HL-60 (cell line): ENCODE measurements around the gene FAM89A.

ENCODE experiments used
- DNase-seq, 2 experiments: peaks; one replicate each; pipeline ENCODE4 v3.0.0-alpha.2; 2010 to 2020; ENCODE audit warnings: low read depth in 1 of 2, low spot score in 1 of 2
- H3K27ac ChIP-seq: fragments of 250-450 bp; sonication (Bioruptor Pico); replicated peaks from 2 replicates; pipeline ENCODE4 v1.5.1; 2020; ENCODE audit warnings: mild to moderate bottlenecking, moderate library complexity
- H3K27me3 ChIP-seq: fragments of 250-450 bp; sonication (Bioruptor Pico); 2 replicates; pipeline ENCODE4 v1.5.1; 2021; ENCODE audit warnings: mild to moderate bottlenecking, moderate library complexity; ENCODE audit not compliant: insufficient read depth, poor library complexity, severe bottlenecking
- H3K4me3 ChIP-seq: replicated peaks from 2 replicates; pipeline ENCODE4 v1.5.1; 2011; ENCODE audit warnings: mild to moderate bottlenecking, control low read depth, low read length; ENCODE audit not compliant: insufficient read depth
- GABPA ChIP-seq: IDR thresholded peaks from 2 replicates; pipeline ENCODE4 v1.6.1; 2012; ENCODE audit warnings: low read depth
- POLR2AphosphoS5 ChIP-seq: IDR thresholded peaks from 2 replicates; pipeline ENCODE4 v1.6.1; 2012; ENCODE audit warnings: low read depth
- SPI1 ChIP-seq: IDR thresholded peaks from 2 replicates; pipeline ENCODE4 v1.6.1; 2012; ENCODE audit warnings: low read depth, mild to moderate bottlenecking, borderline replicate concordance
- TF ChIP-seq, protein P1 (sequence below): IDR thresholded peaks from 2 replicates; pipeline ENCODE4 v1.6.1; 2012; ENCODE audit warnings: low read depth; ENCODE audit not compliant: insufficient replicate concordance
- TF ChIP-seq, protein P2 (sequence below): IDR thresholded peaks from one replicate; pipeline ENCODE4 v1.5.1; 2011; ENCODE audit warnings: low read length, control low read depth, inconsistent platforms; ENCODE audit not compliant: insufficient read depth

The FAM89A gene

DNA sequence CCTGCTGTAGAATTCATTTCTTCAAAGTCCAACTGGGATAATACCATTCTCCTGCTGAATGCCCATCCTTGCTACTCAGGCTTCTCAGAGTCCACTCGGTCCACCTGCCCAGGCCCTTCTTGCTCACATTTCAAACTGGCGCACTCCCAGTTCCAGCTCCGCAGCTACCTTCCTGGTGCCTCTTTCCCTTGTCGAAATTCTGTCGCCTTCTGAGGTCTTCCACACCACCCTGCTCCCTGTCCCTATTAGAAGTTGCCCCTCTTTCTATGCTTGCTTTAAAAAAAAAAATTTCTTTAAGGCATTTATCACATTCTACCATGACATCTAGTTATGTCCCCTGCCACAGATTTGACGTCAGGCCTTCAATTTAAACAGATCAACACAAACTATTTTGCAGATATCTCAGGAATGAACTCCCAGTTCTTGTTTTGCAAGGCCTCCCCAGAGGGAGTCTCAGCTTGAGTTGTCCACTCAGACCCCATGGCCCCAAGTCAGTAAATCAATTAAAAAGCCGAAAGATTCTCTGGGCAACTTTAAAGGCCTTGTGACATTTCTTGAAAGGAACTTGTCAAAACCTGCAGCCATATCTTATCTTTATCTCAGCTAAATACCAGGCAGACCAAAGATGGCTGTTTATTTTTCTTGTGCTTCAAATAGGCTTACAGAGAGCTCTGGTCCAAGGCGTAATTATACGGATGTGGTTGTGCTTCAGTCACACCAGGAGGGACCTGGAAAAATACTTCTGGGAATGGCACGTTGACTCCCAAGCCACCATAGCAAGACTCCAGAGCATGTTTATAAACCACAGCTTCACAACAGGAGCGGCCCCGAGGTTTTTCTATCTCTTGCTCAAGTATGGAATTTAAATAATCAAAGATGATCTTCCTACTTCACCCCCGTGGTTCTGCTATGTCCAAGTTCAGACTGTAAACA lies 2.2 kb downstream of the FAM89A start:
- Histone ChIP-seq H3K27me3 (peaks cover 2% of the 10 kb centered on the region), H3K27ac (no peak overlapping the region), H3K4me3 (no peak overlapping the region)
- no peak for TF ChIP-seq POLR2AphosphoS5
- TF ChIP-seq, protein P1, sequence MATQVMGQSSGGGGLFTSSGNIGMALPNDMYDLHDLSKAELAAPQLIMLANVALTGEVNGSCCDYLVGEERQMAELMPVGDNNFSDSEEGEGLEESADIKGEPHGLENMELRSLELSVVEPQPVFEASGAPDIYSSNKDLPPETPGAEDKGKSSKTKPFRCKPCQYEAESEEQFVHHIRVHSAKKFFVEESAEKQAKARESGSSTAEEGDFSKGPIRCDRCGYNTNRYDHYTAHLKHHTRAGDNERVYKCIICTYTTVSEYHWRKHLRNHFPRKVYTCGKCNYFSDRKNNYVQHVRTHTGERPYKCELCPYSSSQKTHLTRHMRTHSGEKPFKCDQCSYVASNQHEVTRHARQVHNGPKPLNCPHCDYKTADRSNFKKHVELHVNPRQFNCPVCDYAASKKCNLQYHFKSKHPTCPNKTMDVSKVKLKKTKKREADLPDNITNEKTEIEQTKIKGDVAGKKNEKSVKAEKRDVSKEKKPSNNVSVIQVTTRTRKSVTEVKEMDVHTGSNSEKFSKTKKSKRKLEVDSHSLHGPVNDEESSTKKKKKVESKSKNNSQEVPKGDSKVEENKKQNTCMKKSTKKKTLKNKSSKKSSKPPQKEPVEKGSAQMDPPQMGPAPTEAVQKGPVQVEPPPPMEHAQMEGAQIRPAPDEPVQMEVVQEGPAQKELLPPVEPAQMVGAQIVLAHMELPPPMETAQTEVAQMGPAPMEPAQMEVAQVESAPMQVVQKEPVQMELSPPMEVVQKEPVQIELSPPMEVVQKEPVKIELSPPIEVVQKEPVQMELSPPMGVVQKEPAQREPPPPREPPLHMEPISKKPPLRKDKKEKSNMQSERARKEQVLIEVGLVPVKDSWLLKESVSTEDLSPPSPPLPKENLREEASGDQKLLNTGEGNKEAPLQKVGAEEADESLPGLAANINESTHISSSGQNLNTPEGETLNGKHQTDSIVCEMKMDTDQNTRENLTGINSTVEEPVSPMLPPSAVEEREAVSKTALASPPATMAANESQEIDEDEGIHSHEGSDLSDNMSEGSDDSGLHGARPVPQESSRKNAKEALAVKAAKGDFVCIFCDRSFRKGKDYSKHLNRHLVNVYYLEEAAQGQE: no peak
- TF ChIP-seq, protein P2, sequence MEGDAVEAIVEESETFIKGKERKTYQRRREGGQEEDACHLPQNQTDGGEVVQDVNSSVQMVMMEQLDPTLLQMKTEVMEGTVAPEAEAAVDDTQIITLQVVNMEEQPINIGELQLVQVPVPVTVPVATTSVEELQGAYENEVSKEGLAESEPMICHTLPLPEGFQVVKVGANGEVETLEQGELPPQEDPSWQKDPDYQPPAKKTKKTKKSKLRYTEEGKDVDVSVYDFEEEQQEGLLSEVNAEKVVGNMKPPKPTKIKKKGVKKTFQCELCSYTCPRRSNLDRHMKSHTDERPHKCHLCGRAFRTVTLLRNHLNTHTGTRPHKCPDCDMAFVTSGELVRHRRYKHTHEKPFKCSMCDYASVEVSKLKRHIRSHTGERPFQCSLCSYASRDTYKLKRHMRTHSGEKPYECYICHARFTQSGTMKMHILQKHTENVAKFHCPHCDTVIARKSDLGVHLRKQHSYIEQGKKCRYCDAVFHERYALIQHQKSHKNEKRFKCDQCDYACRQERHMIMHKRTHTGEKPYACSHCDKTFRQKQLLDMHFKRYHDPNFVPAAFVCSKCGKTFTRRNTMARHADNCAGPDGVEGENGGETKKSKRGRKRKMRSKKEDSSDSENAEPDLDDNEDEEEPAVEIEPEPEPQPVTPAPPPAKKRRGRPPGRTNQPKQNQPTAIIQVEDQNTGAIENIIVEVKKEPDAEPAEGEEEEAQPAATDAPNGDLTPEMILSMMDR: no peak
- TF ChIP-seq GABPA: no peak
- TF ChIP-seq SPI1: no peak
- DNase-seq: no peak

DNA sequence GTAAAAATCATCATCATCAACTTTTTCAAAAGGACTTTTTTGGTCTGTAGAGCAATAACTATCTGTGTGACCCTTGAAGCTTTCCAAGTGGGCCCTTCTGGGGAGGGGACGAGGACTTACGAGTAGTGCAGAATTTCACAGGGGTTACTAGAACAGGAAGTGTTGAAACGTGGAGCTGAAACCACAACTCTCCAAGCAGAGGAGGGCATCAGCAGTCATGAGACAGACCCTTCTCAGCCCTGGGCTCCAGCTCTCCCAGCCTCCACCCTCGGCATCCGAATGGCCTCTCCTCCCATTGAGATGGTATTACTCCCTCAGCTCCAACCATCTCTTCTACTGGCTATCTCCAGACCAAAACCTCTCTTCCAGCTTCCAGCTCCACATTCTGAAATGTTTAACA lies 3.6 kb downstream of the FAM89A start:
- peak in 1 of 2 experiments; percentile 82 for DNase-seq
- Histone ChIP-seq H3K27me3 (peaks cover 2% of the 10 kb centered on the region), H3K27ac (0 out of 2 replicates have a peak overlapping the region, but pooled peaks have one; percentile 15), H3K4me3 (no peak overlapping the region)
- TF ChIP-seq GABPA: peak; percentile 18; the same call in 1 of the 2 replicates
- no peak for TF ChIP-seq POLR2AphosphoS5
- TF ChIP-seq SPI1: 0 out of 2 replicates have a peak, but pooled peaks have one; percentile 40

DNA sequence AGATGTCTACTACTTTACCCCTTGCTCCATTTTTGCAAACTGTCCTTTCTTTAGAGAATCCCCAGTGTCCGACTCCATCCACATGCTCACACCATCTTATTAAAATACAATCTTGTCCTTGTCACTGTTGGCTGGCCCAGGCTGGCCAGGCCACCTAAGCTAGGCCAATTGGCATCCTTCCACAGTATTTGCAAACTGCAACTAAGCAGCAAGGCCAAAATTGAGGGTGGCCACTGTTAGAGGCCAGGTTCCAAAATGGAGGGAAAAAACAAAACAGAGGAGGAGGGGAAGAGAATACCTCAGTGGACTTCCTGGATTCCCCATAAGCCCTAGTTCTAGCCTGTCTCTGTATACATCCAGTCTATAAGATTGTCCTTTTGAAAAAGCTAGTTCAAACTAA lies 4.3 kb downstream of the FAM89A start:
- no peak for DNase-seq
- no peak for TF ChIP-seq POLR2AphosphoS5
- no peak for TF ChIP-seq GABPA
- TF ChIP-seq, protein P1: no peak
- no peak for TF ChIP-seq SPI1
- TF ChIP-seq, protein P2: no peak
- Histone ChIP-seq H3K27ac (0 out of 2 replicates have a peak overlapping the region, but pooled peaks have one; percentile 15), H3K27me3 (no peaks in the 10 kb centered on the region), H3K4me3 (no peak overlapping the region)

DNA sequence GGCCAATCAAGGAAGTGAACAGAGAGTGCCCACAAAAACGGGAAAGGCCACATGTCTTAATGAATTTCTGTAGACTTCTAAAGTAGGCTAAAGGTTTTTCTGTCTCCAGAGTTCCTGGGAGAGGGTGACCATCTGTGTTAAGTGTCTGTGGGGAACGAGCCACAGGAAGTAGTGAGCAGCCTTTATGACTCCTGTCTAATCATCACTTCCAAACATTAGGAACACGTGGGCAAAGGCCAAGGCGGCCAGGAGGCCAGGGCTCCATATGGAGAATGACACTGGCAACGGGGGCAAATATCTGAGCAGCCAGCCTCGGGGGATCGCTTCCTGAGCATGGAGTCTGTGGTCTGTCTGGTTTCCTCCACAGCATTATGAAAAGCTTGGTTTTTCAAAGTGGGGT lies 7.1 kb downstream of the FAM89A start:
- H3K27ac ChIP-seq: no peak overlapping the region

More for the DNA sequence above, 7.1 kb downstream of the FAM89A start:
- no peaks in the 10 kb centered on the region for H3K27me3 ChIP-seq
- TF ChIP-seq POLR2AphosphoS5 (no peak), GABPA (no peak), SPI1 (no peak)
- TF ChIP-seq, protein P2: no peak
- TF ChIP-seq, protein P1: no peak
- no peak for DNase-seq
- H3K4me3 ChIP-seq: no peak overlapping the region
